ENCODE measurements around the gene MRPS35.

GRCh38 chr12:27800819-27801218 lies 90.2 kb downstream of the MRPS35 start:
- TF ChIP-seq CTCF (IDR thresholded peaks at IDR 0.05) (no peak), POLR2A (IDR thresholded peaks at IDR 0.05) (no peak)

Data from ovary (tissue), 3 donors.